ENCODE results near the gene FNDC3A. TPM values are rescaled to one million over a fixed set of nuclear protein-coding genes. Genes with fewer than 3 reads are reported as not detected.

Gene FNDC3A
- total RNA-seq, 1 experiment from 2014 or later = 48.6 TPM

- no peak for DNase-seq (ENCODE audit: low read depth)
Measured at GRCh38 chr13:49251326-49251725, 275.6 kb downstream of the FNDC3A start.

- no peak for DNase-seq (ENCODE audit: low read depth)
Measured at GRCh38 chr13:49253310-49253709, 277.6 kb downstream of the FNDC3A start.

- no peak for DNase-seq (ENCODE audit: low read depth)
Measured at GRCh38 chr13:49254007-49254406, 278.3 kb downstream of the FNDC3A start.

GRCh38 chr13:49256841-49257240 lies 281.1 kb downstream of the FNDC3A start:
- DNase-seq (ENCODE audit: low read depth) = no peak

GRCh38 chr13:49258089-49258796 lies 282.5 kb downstream of the FNDC3A start:
- DNase-seq (ENCODE audit: low read depth) = no peak

Other genes with a start within 250 kb of the FNDC3A start
- gene MLNR, start 244.4 kb downstream of the FNDC3A start, total RNA-seq (2014; rRNA removed; shearing (Covaris generic)) = not detected in 2 replicates

Data from M059J (cell line).